HG02759 (cell line): Measurements from ENCODE around the gene ASPHD2.
A peak's percentile ranks its signal among the peaks of the same experiment; 100 is the strongest.

Experiments used
- ATAC-seq: cut with Tn5 transposase; IDR thresholded peaks from one replicate; pipeline ENCODE4 v1.9.1; 2021; ENCODE audit warnings: mild to moderate bottlenecking, moderate library complexity; ENCODE audit not compliant: unreplicated experiment

ASPHD2 gene

GRCh38 chr22:26471522-26471921 is 42.5 kb downstream of the ASPHD2 start:
- no peak for ATAC-seq

- ATAC-seq: no peak
These were observed 45.6 kb downstream of the ASPHD2 start for GRCh38 chr22:26474682-26475081.

- ATAC-seq: no peak
These were observed 47.8 kb downstream of the ASPHD2 start for GRCh38 chr22:26476705-26477340.

GRCh38 chr22:26477341-26477731 is 48.3 kb downstream of the ASPHD2 start:
- no peak for ATAC-seq

GRCh38 chr22:26479043-26479791 is 50.2 kb downstream of the ASPHD2 start:
- no peak for ATAC-seq

- no peak for ATAC-seq
These were observed 50.9 kb downstream of the ASPHD2 start for GRCh38 chr22:26479792-26480610.

- ATAC-seq: no peak
These were observed 51.5 kb downstream of the ASPHD2 start for GRCh38 chr22:26480611-26480932.

GRCh38 chr22:26481112-26481693 is 52.1 kb downstream of the ASPHD2 start:
- no peak for ATAC-seq

GRCh38 chr22:26481694-26482093 is 52.6 kb downstream of the ASPHD2 start:
- ATAC-seq: no peak

GRCh38 chr22:26482161-26482560 is 53.1 kb downstream of the ASPHD2 start:
- ATAC-seq: no peak

- ATAC-seq: peak; percentile 1
These were observed 54.0 kb downstream of the ASPHD2 start for GRCh38 chr22:26483043-26483438.

GRCh38 chr22:26483439-26484359 is 54.6 kb downstream of the ASPHD2 start, which contains the start of the genes HPS4 and SRRD:
TSS of gene HPS4 (minus strand) at chr22:26483783. CDS start at chr22:26481762, 2,021 bp downstream.
TSS of gene SRRD (plus strand) at chr22:26483877. CDS start at chr22:26483891, 14 bp downstream.
- peak; percentile 85 for ATAC-seq

GRCh38 chr22:26484360-26484706 is 55.3 kb downstream of the ASPHD2 start:
- no peak for ATAC-seq

GRCh38 chr22:26485013-26485412 is 56.0 kb downstream of the ASPHD2 start:
- no peak for ATAC-seq

GRCh38 chr22:26485806-26486390 is 56.8 kb downstream of the ASPHD2 start:
- no peak for ATAC-seq

GRCh38 chr22:26486394-26486793 is 57.3 kb downstream of the ASPHD2 start:
- ATAC-seq: no peak

GRCh38 chr22:26487996-26488395 is 58.9 kb downstream of the ASPHD2 start:
- ATAC-seq: no peak

- no peak for ATAC-seq
These were observed 60.5 kb downstream of the ASPHD2 start for GRCh38 chr22:26489447-26490036.

- ATAC-seq: no peak
These were observed 63.2 kb downstream of the ASPHD2 start for GRCh38 chr22:26492220-26492619.

GRCh38 chr22:26494506-26494905 is 65.4 kb downstream of the ASPHD2 start:
- ATAC-seq: no peak
